HepG2 (cell line): ENCODE measurements around the gene ZBTB32. TPM values are rescaled to one million over a fixed set of nuclear protein-coding genes. Genes with fewer than 3 reads are reported as not detected.

Experiments
- AHR ChIP-seq: IDR thresholded peaks from 2 replicates; pipeline ENCODE4 v1.6.1; 2018; ENCODE audit warnings: missing genetic modification reagents, missing compliant biosample characterization
- HOXD1 ChIP-seq: sonication (generic); formaldehyde crosslinking; IDR thresholded peaks from 2 replicates; pipeline ENCODE4 v1.5.0; 2020; ENCODE audit warnings: missing genetic modification reagents
- IRF2 ChIP-seq: IDR thresholded peaks from 2 replicates; pipeline ENCODE4 v1.6.1; 2018; ENCODE audit warnings: missing genetic modification reagents, missing compliant biosample characterization
- KLF12 ChIP-seq: sonication (generic); formaldehyde crosslinking; IDR thresholded peaks from 2 replicates; pipeline ENCODE4 v1.4.0; 2020; ENCODE audit warnings: missing genetic modification reagents, borderline replicate concordance
- POLR2A ChIP-seq, 2 experiments: IDR thresholded peaks; 2 replicates each; pipeline ENCODE4 v1.6.1; 2011; ENCODE audit warnings: low read depth in 2 of 2, low read length in 2 of 2, mild to moderate bottlenecking in 1 of 2, moderate library complexity in 1 of 2; ENCODE audit not compliant: insufficient read depth in 1 of 2
- POLR2AphosphoS5 ChIP-seq: IDR thresholded peaks from 2 replicates; pipeline ENCODE4 v1.6.1; 2012; ENCODE audit warnings: low read depth, low read length
- SNAPC2 ChIP-seq: sonication (generic); formaldehyde crosslinking; IDR thresholded peaks from 2 replicates; pipeline ENCODE4 v1.8.1; 2022; ENCODE audit warnings: mild to moderate bottlenecking, missing genetic modification reagents
- STAG1 ChIP-seq: sonication (generic); formaldehyde crosslinking; IDR thresholded peaks from 2 replicates; pipeline ENCODE4 v1.4.0; 2020; ENCODE audit warnings: missing genetic modification reagents
- SUZ12 ChIP-seq: fragments of 150-350 bp; IDR thresholded peaks from 2 replicates; pipeline ENCODE4 v1.6.1; 2014; ENCODE audit warnings: low read depth, low read length
- ZNF138 ChIP-seq: sonication (generic); formaldehyde crosslinking; IDR thresholded peaks from 2 replicates; pipeline ENCODE4 v1.5.0; 2020; ENCODE audit warnings: mild to moderate bottlenecking, low read depth, missing genetic modification reagents
- ZNF230 ChIP-seq: sonication (generic); formaldehyde crosslinking; IDR thresholded peaks from 2 replicates; pipeline ENCODE4 v1.4.0; 2020; ENCODE audit warnings: mild to moderate bottlenecking, missing genetic modification reagents
- ZNF337 ChIP-seq: sonication (generic); formaldehyde crosslinking; IDR thresholded peaks from 2 replicates; pipeline ENCODE4 v1.5.1; 2020; ENCODE audit warnings: missing genetic modification reagents, low read depth, mild to moderate bottlenecking, borderline replicate concordance
- ZNF484 ChIP-seq: sonication (generic); formaldehyde crosslinking; IDR thresholded peaks from 2 replicates; pipeline ENCODE4 v1.5.1; 2020; ENCODE audit warnings: mild to moderate bottlenecking, low read depth, missing genetic modification reagents, borderline replicate concordance
- ZNF567 ChIP-seq: sonication (generic); formaldehyde crosslinking; IDR thresholded peaks from 2 replicates; pipeline ENCODE4 v1.8.1; 2023; ENCODE audit warnings: mild to moderate bottlenecking, missing genetic modification reagents, borderline replicate concordance
- ZNF605 ChIP-seq: sonication (generic); formaldehyde crosslinking; IDR thresholded peaks from 2 replicates; pipeline ENCODE4 v1.8.0; 2022; ENCODE audit warnings: mild to moderate bottlenecking, missing genetic modification reagents
- ZNF619 ChIP-seq: sonication (generic); formaldehyde crosslinking; IDR thresholded peaks from 2 replicates; pipeline ENCODE4 v1.4.0; 2020; ENCODE audit warnings: mild to moderate bottlenecking, missing genetic modification reagents
- ZNF737 ChIP-seq: sonication (generic); formaldehyde crosslinking; IDR thresholded peaks from 2 replicates; pipeline ENCODE4 v1.5.0; 2020; ENCODE audit warnings: missing genetic modification reagents, mild to moderate bottlenecking, borderline replicate concordance
- polyA plus RNA-seq, 8 experiments: library from polyadenylated mRNA; depleted of rRNA in 3 of 8; stranded (reverse) in 7 of 8; unstranded in 1 of 8; fragments of >200 nt; fragmentation: Illumina TruSeq in 4 of 8; extraction: Trizol in 4 of 8; gene quantifications; 2 replicates each; pipeline versions ENCODE4 v1.2.1 to v1.2.3, GENCODE V29; 2011 to 2016; ENCODE audit warnings: low read depth in 4 of 8, missing spikeins in 1 of 8, mixed read lengths in 1 of 8; ENCODE audit not compliant: insufficient read depth in 1 of 8
- total RNA-seq, 5 experiments: library from RNA; depleted of rRNA; stranded (reverse); fragments of >200 nt; fragmentation: Illumina TruSeq; extraction: Trizol; gene quantifications; 2 replicates each; pipeline ENCODE4 v1.2.3, GENCODE V29; 2016; ENCODE audit warnings: low read depth in 1 of 5
- TF ChIP-seq, protein P1 (sequence below): IDR thresholded peaks from 2 replicates; pipeline ENCODE4 v1.6.1; 2016; ENCODE audit warnings: low read depth
- TF ChIP-seq, protein P2 (sequence below): sonication (generic); formaldehyde crosslinking; IDR thresholded peaks from 2 replicates; pipeline ENCODE4 v1.5.1; 2020; ENCODE audit warnings: mild to moderate bottlenecking, missing genetic modification reagents, borderline replicate concordance
- TF ChIP-seq, protein P3 (sequence below): IDR thresholded peaks from 2 replicates; pipeline ENCODE4 v1.6.1; 2012; ENCODE audit warnings: low read depth, low read length, improper control_type of control experiment
- TF ChIP-seq, protein P4 (sequence below): sonication (generic); formaldehyde crosslinking; IDR thresholded peaks from 2 replicates; pipeline ENCODE4 v1.8.1; 2022; ENCODE audit warnings: mild to moderate bottlenecking, missing genetic modification reagents
- TF ChIP-seq, protein P5 (sequence below): fragments of 450-650 bp; IDR thresholded peaks from 2 replicates; pipeline ENCODE4 v1.6.1; 2016

The ZBTB32 gene
- total and polyA plus RNA-seq, 2 of the 13 experiments (the other 11 are each of a cell fraction or from before 2014, with no cell fraction given) = not detected

DNA sequence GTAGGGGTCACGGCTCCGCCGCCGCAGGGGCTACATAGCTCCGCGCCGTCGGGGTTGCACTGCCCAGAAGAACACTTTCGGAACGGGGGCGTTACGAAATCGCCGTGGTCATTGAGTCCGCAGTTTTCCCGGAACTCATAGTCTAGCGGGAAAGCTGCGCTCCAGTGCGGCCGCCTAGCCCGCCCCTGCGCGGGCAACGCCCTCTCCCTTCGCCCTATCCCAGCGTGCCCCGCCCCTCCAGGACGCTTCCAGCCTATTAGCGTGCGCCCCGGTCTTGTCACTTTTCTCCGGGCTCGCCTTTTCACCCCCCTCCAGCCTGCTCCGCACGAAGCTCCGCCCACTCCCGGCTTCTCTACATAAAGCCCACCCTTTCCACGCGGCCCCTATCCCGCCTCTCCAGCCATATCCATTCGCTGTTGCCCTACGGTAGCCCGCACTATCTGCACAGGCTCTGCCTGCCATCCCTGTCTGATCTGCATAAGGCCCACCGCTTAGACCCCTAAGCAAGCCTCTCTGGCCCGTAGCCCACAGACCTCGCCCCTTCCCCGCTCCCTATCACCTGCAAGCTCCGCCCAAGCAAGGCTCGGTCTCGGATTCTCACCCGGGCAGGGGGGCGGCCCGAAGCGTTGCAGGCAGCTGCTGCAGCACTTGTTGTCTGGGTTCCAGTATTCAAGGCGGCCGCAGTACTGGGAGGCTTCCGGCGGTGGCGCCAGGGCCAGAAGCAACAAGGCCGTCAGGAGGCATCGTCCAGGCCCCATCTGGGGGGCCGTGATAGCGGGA lies 36.3 kb downstream of the ZBTB32 start (continued):
- TF ChIP-seq, protein P1, sequence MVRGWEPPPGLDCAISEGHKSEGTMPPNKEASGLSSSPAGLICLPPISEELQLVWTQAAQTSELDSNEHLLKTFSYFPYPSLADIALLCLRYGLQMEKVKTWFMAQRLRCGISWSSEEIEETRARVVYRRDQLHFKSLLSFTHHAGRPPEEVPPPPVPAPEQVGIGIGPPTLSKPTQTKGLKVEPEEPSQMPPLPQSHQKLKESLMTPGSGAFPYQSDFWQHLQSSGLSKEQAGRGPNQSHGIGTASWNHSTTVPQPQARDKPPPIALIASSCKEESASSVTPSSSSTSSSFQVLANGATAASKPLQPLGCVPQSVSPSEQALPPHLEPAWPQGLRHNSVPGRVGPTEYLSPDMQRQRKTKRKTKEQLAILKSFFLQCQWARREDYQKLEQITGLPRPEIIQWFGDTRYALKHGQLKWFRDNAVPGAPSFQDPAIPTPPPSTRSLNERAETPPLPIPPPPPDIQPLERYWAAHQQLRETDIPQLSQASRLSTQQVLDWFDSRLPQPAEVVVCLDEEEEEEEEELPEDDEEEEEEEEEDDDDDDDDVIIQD (CRISPR knock-in tag) = 0 out of 2 replicates have a peak, but pooled peaks have one; percentile 15
- TF ChIP-seq, protein P2, sequence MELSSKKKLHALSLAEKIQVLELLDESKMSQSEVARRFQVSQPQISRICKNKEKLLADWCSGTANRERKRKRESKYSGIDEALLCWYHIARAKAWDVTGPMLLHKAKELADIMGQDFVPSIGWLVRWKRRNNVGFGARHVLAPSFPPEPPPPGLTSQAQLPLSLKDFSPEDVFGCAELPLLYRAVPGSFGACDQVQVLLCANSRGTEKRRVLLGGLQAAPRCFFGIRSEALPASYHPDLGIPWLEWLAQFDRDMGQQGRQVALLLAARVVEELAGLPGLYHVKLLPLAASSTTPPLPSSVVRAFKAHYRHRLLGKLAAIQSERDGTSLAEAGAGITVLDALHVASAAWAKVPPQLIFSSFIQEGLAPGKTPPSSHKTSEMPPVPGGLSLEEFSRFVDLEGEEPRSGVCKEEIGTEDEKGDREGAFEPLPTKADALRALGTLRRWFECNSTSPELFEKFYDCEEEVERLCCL (CRISPR knock-in tag) = no peak
- TF ChIP-seq ZNF337 (CRISPR knock-in tag) = no peak
- TF ChIP-seq STAG1 (CRISPR knock-in tag) = peak; percentile 32
- TF ChIP-seq HOXD1 (CRISPR knock-in tag) = no peak
- peak; percentile 55; the same call in 1 of the 2 replicates for TF ChIP-seq SNAPC2
- TF ChIP-seq, protein P3, sequence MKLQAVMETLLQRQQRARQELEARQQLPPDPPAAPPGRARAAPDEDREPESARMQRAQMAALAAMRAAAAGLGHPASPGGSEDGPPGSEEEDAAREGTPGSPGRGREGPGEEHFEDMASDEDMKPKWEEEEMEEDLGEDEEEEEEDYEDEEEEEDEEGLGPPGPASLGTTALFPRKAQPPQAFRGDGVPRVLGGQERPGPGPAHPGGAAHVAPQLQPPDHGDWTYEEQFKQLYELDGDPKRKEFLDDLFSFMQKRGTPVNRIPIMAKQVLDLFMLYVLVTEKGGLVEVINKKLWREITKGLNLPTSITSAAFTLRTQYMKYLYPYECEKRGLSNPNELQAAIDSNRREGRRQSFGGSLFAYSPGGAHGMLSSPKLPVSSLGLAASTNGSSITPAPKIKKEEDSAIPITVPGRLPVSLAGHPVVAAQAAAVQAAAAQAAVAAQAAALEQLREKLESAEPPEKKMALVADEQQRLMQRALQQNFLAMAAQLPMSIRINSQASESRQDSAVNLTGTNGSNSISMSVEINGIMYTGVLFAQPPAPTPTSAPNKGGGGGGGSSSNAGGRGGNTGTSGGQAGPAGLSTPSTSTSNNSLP = no peak
- peak; percentile 84 for TF ChIP-seq POLR2AphosphoS5
- TF ChIP-seq SUZ12 = no peak
- TF ChIP-seq ZNF619 (CRISPR knock-in tag) = peak; percentile 58; the same call in 1 of the 2 replicates
- peak; percentile 71 for TF ChIP-seq IRF2
- TF ChIP-seq KLF12 (CRISPR knock-in tag) = 0 out of 2 replicates have a peak, but pooled peaks have one; percentile 9
- TF ChIP-seq, protein P4, sequence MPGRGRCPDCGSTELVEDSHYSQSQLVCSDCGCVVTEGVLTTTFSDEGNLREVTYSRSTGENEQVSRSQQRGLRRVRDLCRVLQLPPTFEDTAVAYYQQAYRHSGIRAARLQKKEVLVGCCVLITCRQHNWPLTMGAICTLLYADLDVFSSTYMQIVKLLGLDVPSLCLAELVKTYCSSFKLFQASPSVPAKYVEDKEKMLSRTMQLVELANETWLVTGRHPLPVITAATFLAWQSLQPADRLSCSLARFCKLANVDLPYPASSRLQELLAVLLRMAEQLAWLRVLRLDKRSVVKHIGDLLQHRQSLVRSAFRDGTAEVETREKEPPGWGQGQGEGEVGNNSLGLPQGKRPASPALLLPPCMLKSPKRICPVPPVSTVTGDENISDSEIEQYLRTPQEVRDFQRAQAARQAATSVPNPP (CRISPR knock-in tag) = no peak; the same call in 1 of the 2 replicates
- peak; percentile 25; the same call in 1 of the 2 replicates for TF ChIP-seq AHR (CRISPR knock-in tag)
- TF ChIP-seq ZNF605 (CRISPR knock-in tag) = peak; percentile 79
- TF ChIP-seq ZNF567 (CRISPR knock-in tag) = peak; percentile 86; the same call in 1 of the 2 replicates
- peak; percentile 73 to 90 for TF ChIP-seq POLR2A (IDR thresholded peaks at IDR 0.05; ENCODE audit: insufficient read depth in 1 of 2, low read depth in 2 of 2, low read length in 2 of 2)
- no peak for TF ChIP-seq ZNF484 (CRISPR knock-in tag)
- no peak for TF ChIP-seq ZNF737 (CRISPR knock-in tag)
- TF ChIP-seq, protein P5, sequence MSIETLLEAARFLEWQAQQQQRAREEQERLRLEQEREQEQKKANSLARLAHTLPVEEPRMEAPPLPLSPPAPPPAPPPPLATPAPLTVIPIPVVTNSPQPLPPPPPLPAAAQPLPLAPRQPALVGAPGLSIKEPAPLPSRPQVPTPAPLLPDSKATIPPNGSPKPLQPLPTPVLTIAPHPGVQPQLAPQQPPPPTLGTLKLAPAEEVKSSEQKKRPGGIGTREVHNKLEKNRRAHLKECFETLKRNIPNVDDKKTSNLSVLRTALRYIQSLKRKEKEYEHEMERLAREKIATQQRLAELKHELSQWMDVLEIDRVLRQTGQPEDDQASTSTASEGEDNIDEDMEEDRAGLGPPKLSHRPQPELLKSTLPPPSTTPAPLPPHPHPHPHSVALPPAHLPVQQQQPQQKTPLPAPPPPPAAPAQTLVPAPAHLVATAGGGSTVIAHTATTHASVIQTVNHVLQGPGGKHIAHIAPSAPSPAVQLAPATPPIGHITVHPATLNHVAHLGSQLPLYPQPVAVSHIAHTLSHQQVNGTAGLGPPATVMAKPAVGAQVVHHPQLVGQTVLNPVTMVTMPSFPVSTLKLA = peak; percentile 57
- 0 out of 2 replicates have a peak, but pooled peaks have one; percentile 76 for TF ChIP-seq ZNF138
- peak; percentile 60; the same call in 1 of the 2 replicates for TF ChIP-seq ZNF230 (CRISPR knock-in tag)
